HG03175 (cell line): ENCODE data around the gene SFRP2.

ENCODE experiments used
- ATAC-seq: cut with Tn5 transposase; IDR thresholded peaks from one replicate; pipeline ENCODE4 v1.9.1; 2021; ENCODE audit warnings: mild to moderate bottlenecking, moderate library complexity; ENCODE audit not compliant: unreplicated experiment

Gene SFRP2

DNA sequence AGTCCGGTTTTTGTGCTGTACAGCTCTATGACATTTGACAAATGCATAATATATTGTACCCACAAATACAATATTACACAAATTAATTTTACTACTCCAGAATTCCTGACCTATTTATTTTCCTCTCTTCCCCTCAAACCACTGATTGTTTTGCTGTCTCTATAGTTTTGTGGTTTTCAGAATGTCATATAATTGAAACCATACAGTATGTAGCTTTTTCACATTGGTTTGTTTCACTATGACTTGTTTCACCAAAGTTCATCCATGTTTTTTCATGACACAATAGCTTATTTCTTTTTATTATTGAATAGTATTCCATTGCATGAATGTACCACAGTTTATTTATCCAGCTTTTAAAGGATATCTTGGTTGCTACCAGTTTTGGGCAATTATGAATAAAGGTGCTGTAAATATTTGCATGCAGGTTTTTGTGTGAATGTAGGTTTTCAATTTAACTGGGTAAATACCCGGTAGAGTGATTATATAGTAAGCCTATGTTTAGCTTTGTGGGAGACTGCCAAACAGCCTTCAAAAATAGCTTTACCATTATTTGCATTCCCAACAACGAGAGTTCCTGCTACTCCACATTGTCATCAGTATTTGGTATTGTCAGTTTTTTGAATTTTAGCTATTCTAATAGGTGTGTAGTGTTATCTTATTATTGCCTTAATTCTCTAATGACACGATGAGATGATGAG is 55.0 kb downstream of the SFRP2 start:
- peak; percentile 69 for ATAC-seq

DNA sequence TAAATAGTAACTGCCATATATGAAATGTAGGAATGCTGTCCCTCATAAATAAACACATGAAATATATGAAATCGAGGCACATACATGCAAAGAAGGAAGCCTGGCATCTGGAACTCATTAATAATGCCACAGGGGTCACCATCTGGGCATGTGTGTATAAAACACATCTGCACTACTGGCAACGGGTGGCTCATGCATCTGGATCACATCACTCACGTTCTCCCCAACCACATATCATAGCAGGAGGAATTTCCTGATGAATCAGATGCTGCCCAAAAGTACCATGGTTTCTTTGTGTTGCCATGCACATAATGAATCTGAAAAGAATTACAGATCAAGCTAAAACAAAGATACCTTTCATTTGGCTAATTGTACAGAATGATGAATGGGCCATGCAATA is 57.6 kb downstream of the SFRP2 start:
- ATAC-seq: no peak
